Type B pancreatic cell (in vitro differentiated cells): ENCODE measurements around the gene NKX2-8. TPM values are rescaled to one million over a fixed set of nuclear protein-coding genes. Genes with fewer than 3 reads are reported as not detected.
"Not testable (repeated sequence)": the region's sequence is repeated elsewhere in the genome, so short reads cannot be mapped to it uniquely, and the experiment has no call there.

ENCODE experiments used
- DNase-seq: peaks from one replicate; pipeline ENCODE4 v3.0.0; 2021; ENCODE audit warnings: mixed read lengths; ENCODE audit not compliant: unreplicated experiment; ENCODE audit errors: extremely low spot score
- H3K27ac Mint-ChIP-seq: 2 replicates; pipeline ENCODE4 v1.8.0; 2021; ENCODE audit warnings: mild to moderate bottlenecking, mixed read lengths
- H3K27me3 Mint-ChIP-seq: 2 replicates; pipeline ENCODE4 v1.8.0; 2021; ENCODE audit warnings: mixed read lengths
- H3K36me3 Mint-ChIP-seq: 2 replicates; pipeline ENCODE4 v1.8.0; 2021; ENCODE audit warnings: mixed read lengths
- H3K4me1 Mint-ChIP-seq: one replicate; pipeline ENCODE4 v1.8.0; 2021; ENCODE audit warnings: mixed read lengths; ENCODE audit not compliant: unreplicated experiment
- H3K4me3 Mint-ChIP-seq: 2 replicates; pipeline ENCODE4 v1.8.0; 2021; ENCODE audit warnings: mild to moderate bottlenecking, mixed read lengths
- H3K9me3 Mint-ChIP-seq: 2 replicates; pipeline ENCODE4 v1.8.0; 2021; ENCODE audit warnings: mixed read lengths
- CTCF ChIP-seq: fragments of 200-600 bp; sonication (generic); conservative IDR thresholded peaks from 2 replicates; pipeline ENCODE4 v1.5.0; 2021; ENCODE audit warnings: antibody characterized with exemption, mild to moderate bottlenecking
- total RNA-seq: library from RNA; stranded (reverse); gene quantifications from 2 replicates; pipeline ENCODE4 v1.2.1, GENCODE V29; 2021; ENCODE audit warnings: low replicate concordance

Gene NKX2-8
- total RNA-seq, 1 donor from 2014 or later = 2.1 TPM

- H3K4me1 Mint-ChIP-seq = no peaks in the 10 kb centered on the region
- no peak overlapping the region for H3K4me3 Mint-ChIP-seq
- H3K36me3 Mint-ChIP-seq = no peaks in the 10 kb centered on the region
- no peak overlapping the region for H3K27ac Mint-ChIP-seq
- DNase-seq = no peak
- peak; percentile 81 for TF ChIP-seq CTCF
- peaks cover 30% of the 10 kb centered on the region for H3K27me3 Mint-ChIP-seq
- H3K9me3 Mint-ChIP-seq = no peaks in the 10 kb centered on the region
These were observed 28.7 kb downstream of the NKX2-8 start for GRCh38 chr14:36553656-36554260.

GRCh38 chr14:36550899-36551298, 31.5 kb downstream of the NKX2-8 start:
- Mint-ChIP-seq H3K27me3 (peaks cover 27% of the 10 kb centered on the region), H3K9me3 (no peaks in the 10 kb centered on the region), H3K4me3 (no peak overlapping the region), H3K4me1 (no peaks in the 10 kb centered on the region), H3K27ac (no peak overlapping the region), H3K36me3 (no peaks in the 10 kb centered on the region)
- no peak for TF ChIP-seq CTCF
- DNase-seq = no peak

GRCh38 chr14:36544280-36544679, 38.1 kb downstream of the NKX2-8 start:
- H3K27me3 Mint-ChIP-seq = peaks cover 52% of the 10 kb centered on the region
- not testable (repeated sequence) for DNase-seq, H3K4me1 Mint-ChIP-seq, H3K9me3 Mint-ChIP-seq, H3K36me3 Mint-ChIP-seq, H3K27ac Mint-ChIP-seq, H3K4me3 Mint-ChIP-seq

GRCh38 chr14:36538051-36538450, 44.4 kb downstream of the NKX2-8 start:
- peaks cover 79% of the 10 kb centered on the region for H3K27me3 Mint-ChIP-seq
- H3K4me3 Mint-ChIP-seq = no peak overlapping the region
- DNase-seq = no peak
- no peak overlapping the region for H3K27ac Mint-ChIP-seq
- TF ChIP-seq CTCF = no peak
- no peaks in the 10 kb centered on the region for H3K36me3 Mint-ChIP-seq
- no peaks in the 10 kb centered on the region for H3K4me1 Mint-ChIP-seq
- peaks cover 8% of the 10 kb centered on the region for H3K9me3 Mint-ChIP-seq

Other genes starting within 250 kb of the NKX2-8 start
- 7.4 and 9.3 TPM in 2 replicates for gene NKX2-1, start 62.4 kb downstream of the NKX2-8 start, total RNA-seq
- gene PAX9, start 79.2 kb upstream of the NKX2-8 start, total RNA-seq = 5.6 and 6.3 TPM in 2 replicates